ENCODE measurements around the gene PPP2CA.
"Not testable (repeated sequence)": the region's sequence is repeated elsewhere in the genome, so short reads cannot be mapped to it uniquely, and the experiment has no call there.

Gene PPP2CA

GRCh38 chr5:134195666-134196065 lies 30.2 kb downstream of the PPP2CA start:
- no peak for DNase-seq (ENCODE audit: low read depth, low spot score)

GRCh38 chr5:134189031-134189430 lies 36.8 kb downstream of the PPP2CA start:
- no peak for DNase-seq (ENCODE audit: low read depth, low spot score)

GRCh38 chr5:134188092-134188491 lies 37.8 kb downstream of the PPP2CA start:
- no peak for DNase-seq (ENCODE audit: low read depth, low spot score)

DNA sequence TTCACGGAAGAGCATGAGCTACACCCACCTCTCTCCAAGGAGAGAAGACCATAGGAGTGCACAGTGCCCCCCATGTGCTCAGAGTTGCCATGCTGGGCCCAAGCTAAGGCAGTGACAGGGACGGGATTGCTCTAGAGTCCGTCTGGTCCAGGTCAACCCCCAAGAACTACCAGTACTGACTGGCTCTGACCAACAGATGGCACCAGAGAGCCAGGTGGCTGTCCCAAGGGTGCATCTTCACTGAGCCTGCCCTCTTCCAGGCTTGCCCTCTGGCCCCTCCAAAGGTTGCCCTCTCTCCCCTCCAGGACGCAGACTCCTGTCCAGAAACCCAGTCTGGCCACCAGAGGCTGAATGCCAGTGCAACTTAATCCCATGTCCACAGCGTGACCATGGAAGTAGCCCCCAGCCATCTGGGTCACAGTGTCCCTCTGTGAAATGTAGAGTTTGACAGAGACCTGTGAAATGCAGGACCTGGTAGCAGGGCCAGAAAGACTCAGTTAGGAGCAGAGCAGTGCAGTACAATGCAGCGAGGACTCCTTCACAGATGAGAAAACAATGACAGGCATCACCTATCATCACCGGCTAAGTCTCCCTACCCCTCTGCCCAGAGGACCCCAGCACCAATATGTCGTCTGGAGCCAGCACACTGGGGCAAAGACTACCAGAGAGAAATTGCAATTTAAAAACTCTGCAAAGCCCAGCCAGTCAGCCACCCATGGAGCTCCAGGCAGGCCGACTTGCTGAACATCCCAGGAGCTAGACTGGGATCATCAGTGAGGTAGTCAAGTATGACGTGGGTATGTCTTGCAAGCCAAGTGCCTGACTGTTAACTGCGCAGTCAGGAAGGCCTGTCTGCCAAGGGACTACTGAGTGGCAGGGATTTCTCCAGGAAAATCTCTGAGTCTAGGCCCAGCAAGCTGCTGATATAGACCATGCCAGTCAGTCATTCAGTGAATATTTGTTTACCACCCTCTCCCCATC lies 41.4 kb downstream of the PPP2CA start:
- peak; percentile 58 for DNase-seq (ENCODE audit: low read depth, low spot score)

- no peak for DNase-seq (ENCODE audit: low read depth, low spot score)
Measured at GRCh38 chr5:134183481-134183880, 42.4 kb downstream of the PPP2CA start.

DNA sequence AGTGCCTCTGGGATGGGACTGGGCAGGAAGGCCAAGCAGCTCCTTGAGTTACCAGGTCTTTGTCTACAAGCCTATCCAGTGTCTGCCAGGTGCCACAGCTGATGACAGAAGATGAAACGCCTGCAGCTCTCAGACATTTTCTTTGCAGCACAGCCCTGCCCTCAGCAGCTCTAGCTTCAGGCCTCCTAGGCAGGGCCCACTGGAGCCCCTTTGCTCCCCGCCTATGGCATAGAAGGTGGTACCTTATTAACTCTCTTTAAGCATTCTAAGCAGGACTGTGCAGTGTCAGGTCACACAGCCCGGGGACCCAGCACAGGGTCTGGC lies 47.8 kb downstream of the PPP2CA start:
- no peak for DNase-seq (ENCODE audit: low read depth, low spot score)

DNA sequence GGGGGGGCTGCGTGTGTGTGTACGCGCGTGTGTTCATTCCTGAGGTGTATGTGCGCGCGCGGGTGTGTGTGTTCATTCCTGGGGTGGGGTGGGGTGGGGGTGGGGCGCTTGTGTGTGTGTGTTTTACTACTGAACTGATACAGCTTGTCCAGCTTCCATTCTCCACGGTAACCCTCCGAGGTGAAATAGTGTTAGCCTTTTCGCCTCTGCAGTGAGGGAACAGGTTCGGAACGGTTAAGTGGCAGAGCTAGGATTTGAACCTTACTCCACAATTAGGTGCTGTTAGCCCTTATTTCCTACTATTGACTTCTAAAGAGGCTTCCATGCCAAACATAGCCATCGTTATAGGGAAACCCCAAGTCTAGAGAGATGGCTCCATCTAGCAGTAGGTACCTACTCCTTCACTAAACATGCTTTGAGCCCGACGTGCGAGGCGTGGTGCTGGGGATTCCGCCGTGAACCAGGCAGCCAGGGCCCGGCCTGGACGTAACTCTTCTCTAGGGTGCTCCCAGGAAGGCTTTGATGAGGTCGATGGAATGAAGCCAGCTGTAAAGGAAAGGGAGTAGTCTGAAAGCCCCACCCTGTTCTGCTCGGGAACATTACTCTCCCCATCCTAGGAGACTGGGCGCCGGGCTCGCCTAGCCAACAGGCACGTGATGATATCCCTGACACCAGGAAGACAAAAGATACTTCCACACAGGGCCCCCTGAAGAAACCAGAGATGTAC lies 48.3 kb downstream of the PPP2CA start:
- DNase-seq (ENCODE audit: low read depth, low spot score): no peak

- DNase-seq (ENCODE audit: low read depth, low spot score): peak; percentile 55
Measured at GRCh38 chr5:134176511-134177368, 49.1 kb downstream of the PPP2CA start, which contains the start of gene SKP1. Gene SKP1 (minus strand): TSS chr5:134176950. CDS start chr5:134174022, 2,928 bp downstream.

- DNase-seq (ENCODE audit: low read depth, low spot score): peak; percentile 19
Measured at GRCh38 chr5:134175921-134176510, 49.9 kb downstream of the PPP2CA start.

DNA sequence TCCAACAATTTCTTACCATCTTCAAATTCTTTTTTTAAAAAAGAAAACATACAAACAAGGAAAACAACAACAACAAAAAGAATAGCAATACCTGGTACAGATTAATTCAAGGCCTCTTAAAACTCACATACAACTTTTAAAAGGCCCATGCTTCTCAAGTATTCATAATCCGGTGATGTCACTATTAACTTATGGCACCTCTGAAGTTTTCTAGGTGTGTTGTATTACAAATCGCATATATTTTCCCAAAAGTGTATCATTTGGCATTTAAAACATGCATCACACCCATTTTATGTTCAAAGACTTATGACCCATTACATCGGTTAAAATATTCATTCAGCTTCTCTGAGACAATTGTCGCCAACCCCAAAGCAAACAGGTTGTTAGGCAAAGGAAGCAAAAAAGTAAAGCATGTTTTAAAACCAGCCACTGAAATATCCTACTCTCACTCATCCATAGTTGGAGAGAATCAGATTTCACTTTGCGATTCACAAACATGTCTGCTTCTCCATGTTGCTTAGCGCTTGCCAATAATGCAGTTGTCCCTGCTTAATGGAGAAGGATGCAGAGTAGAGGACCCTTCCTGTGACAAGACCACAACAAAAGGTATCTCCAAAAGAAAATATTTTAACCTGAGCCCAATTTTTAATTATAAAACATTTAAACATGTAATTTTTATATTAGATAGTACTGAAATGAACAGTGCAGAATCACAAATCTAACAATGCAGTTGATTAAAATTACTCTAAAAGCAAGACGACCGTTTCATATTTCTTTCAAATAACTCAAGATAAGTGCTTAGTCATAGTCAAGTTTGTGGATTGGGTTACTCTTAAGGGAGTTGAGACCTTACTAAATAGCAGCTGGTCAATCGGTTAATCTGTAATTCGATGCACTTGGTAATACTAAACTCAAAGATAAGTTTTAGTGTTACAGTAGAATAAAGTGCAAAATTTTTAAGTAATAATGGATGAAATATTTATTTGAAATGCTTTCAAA lies 50.7 kb downstream of the PPP2CA start:
- no peak for DNase-seq (ENCODE audit: low read depth, low spot score)

GRCh38 chr5:134171972-134172371 lies 53.9 kb downstream of the PPP2CA start:
- no peak for DNase-seq (ENCODE audit: low read depth, low spot score)

GRCh38 chr5:134162592-134162991 lies 63.3 kb downstream of the PPP2CA start:
- no peak for DNase-seq (ENCODE audit: low read depth, low spot score)

DNA sequence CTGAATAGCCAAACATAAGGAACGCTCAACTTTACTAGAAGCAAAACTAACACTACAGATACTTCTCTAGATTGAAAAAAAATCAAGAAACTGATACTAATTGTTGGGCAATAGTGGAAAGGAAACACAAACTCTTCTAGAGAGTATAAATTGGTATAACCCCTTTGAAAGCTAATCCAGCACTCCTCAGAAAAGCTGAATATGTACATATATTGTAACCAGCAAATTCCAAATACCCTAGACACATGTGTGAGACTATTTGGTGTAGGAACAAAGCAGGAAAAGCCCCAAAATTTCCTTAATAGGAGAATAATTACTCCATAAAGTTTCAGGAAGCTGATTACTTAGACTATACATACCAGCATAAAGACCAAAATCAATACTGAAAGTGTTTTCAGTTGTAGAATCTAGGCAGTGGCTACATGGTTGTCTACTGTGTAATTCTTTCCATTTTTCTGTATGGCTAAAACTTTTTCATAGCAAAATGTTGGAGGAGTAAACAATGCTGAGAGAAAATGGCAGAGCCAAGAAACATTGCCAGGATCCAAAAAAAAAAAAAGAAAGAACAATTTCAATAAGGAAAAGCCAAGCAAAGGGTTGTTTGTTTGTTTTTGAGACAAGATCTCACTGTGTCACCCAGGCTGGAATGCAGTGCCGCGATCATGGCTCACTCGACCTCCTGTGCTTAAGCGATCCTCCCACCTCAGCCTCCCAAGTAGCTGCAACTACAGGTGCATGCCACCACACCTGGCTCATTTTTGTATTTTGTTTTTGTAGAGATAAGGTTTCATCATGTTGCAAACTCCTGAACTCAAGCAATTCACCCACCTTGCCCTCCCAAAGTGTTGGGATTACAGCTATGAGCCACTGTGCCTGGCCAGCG lies 64.1 kb downstream of the PPP2CA start:
- DNase-seq (ENCODE audit: low read depth, low spot score): no peak

DNA sequence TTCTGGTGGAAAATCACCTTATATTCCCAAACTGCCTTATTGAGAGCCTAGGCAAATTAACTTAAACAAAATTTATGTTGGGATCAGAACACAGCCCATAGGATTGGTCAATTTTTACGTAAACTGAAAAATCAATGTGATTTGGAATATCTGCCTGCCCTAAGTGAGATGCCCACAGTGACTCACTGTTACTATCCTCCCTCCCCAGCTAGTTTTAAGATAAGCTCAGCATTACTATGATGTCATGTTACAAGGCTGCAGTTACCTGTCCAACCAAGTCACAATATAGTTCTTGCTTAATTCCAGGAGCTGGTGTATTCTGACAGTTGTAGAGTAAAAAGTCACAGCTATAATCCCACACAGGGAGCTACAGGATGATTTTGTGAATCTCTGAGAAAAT lies 72.2 kb downstream of the PPP2CA start:
- no peak for DNase-seq (ENCODE audit: low read depth, low spot score)

GRCh38 chr5:134153241-134153640 lies 72.6 kb downstream of the PPP2CA start:
- no peak for DNase-seq (ENCODE audit: low read depth, low spot score)

DNA sequence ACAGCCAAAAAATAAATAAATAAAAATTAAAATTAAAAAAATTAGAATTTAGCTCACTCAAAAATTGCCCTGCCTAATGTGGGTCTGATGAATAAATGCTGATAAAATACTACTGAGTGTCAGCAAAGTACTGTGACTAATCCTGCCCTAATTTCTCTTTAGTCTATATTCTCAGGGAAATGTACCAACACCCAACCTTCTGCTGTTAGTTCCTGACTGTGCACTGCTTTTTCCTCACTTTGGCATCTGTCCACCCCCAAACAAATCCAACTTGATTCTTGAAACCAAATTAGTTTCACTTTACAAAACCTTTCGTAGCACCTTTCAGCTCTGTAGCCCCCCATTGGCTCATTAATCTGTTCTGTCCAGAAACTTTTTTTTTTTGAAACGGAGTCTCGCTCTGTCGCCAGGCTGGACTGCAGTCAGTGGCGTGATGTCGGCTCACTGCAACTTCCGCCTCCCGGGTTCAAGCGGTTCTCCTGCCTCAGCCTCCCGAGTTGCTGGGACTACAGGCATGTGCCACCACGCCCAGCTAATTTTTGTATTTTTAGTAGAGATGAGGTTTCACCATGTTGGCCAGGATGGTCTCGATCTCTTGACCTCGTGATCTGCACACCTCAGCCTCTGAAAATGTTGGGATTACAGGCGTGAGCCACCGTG lies 73.6 kb downstream of the PPP2CA start:
- DNase-seq (ENCODE audit: low read depth, low spot score): not testable (repeated sequence)

GRCh38 chr5:134151723-134152122 lies 74.2 kb downstream of the PPP2CA start:
- DNase-seq (ENCODE audit: low read depth, low spot score): no peak

- no peak for DNase-seq (ENCODE audit: low read depth, low spot score)
Measured at GRCh38 chr5:134149571-134150303, 76.1 kb downstream of the PPP2CA start.

Measured in activated naive CD8-positive, alpha-beta T cell treated with anti-CD3 and anti-CD28 coated beads, Interleukin-2, amount 50 U/mL, for 16 hours (primary cell).